PC-3 (cell line): ENCODE measurements around the gene UBA1. TPM values are rescaled to one million over a fixed set of nuclear protein-coding genes. Genes with fewer than 3 reads are reported as not detected.

ENCODE experiments used
- ATAC-seq: fragments of 200-7000 bp; cut with Tn5 transposase; 2 replicates; pipeline ENCODE4 v1.9.1; 2020; ENCODE audit warnings: mild to moderate bottlenecking, moderate library complexity
- BruUV-seq: library from RNA; stranded (reverse); fragments of 400-500 nt; replicated peaks from 2 replicates; lab custom pipeline; 2021; lab: Mats Ljungman, UMichigan
- CTCF ChIA-PET: fragments of 300-600 bp; sonication (Branson Sonifier 250); formaldehyde crosslinking; loops from one replicate; lab custom pipeline; 2022; ENCODE audit warnings: antibody characterized with exemption; lab: Charles Lee
- POLR2A ChIA-PET: fragments of 300-600 bp; sonication (Branson Sonifier 250); formaldehyde crosslinking; loops from one replicate; lab custom pipeline; 2022; ENCODE audit warnings: antibody characterized with exemption; ENCODE audit not compliant: unreplicated experiment; lab: Charles Lee
- DNase-seq: peaks from one replicate; pipeline ENCODE4 v3.0.0-alpha.2; 2015
- H2AFZ ChIP-seq: fragments of 300-600 bp; sonication (generic); 2 replicates; pipeline ENCODE4 v1.6.0; 2016; ENCODE audit warnings: antibody characterized with exemption, low read length
- H3F3A ChIP-seq: fragments of 300-600 bp; sonication (generic); one replicate; pipeline ENCODE4 v1.6.0; 2017; ENCODE audit warnings: antibody characterized with exemption, low read length, control low read depth, mild to moderate bottlenecking; ENCODE audit not compliant: unreplicated experiment
- H3K27ac ChIP-seq: fragments of 300-600 bp; sonication (generic); 2 replicates; pipeline ENCODE4 v1.5.1; 2016; ENCODE audit warnings: mild to moderate bottlenecking, low read length
- H3K27me3 ChIP-seq: fragments of 300-600 bp; sonication (generic); 2 replicates; pipeline ENCODE4 v1.6.1; 2016; ENCODE audit warnings: low read length, mixed read lengths
- H3K36me3 ChIP-seq: fragments of 300-600 bp; sonication (generic); 2 replicates; pipeline ENCODE4 v1.6.1; 2016; ENCODE audit warnings: low read depth, mixed run types, low read length, mixed read lengths
- H3K4me1 ChIP-seq: fragments of 300-600 bp; sonication (generic); 2 replicates; pipeline ENCODE4 v1.5.1; 2016; ENCODE audit warnings: low read length; ENCODE audit not compliant: insufficient read depth
- H3K4me2 ChIP-seq: fragments of 300-600 bp; sonication (generic); 2 replicates; pipeline ENCODE4 v1.6.0; 2016; ENCODE audit warnings: low read length
- H3K4me3 ChIP-seq: fragments of 300-600 bp; sonication (generic); 2 replicates; pipeline ENCODE4 v1.5.1; 2016; ENCODE audit warnings: mild to moderate bottlenecking, low read length, mixed read lengths
- H3K79me2 ChIP-seq: fragments of 300-600 bp; sonication (generic); 2 replicates; pipeline ENCODE4 v1.6.1; 2017; ENCODE audit warnings: low read length, mixed read lengths
- H3K9ac ChIP-seq: fragments of 300-600 bp; sonication (generic); 2 replicates; pipeline ENCODE4 v1.6.0; 2016; ENCODE audit warnings: mild to moderate bottlenecking, low read length
- H3K9me2 ChIP-seq: fragments of 300-600 bp; sonication (generic); replicated peaks from 2 replicates; pipeline ENCODE4 v1.6.1; 2016; ENCODE audit warnings: mixed run types, low read length, mixed read lengths
- H3K9me3 ChIP-seq: fragments of 300-600 bp; sonication (generic); 2 replicates; pipeline ENCODE4 v1.6.1; 2016; ENCODE audit warnings: low read length, mixed read lengths
- H4K20me1 ChIP-seq: fragments of 300-600 bp; sonication (generic); 2 replicates; pipeline ENCODE4 v1.6.1; 2016; ENCODE audit warnings: low read length, mixed read lengths
- CTCF ChIP-seq: fragments of 300-600 bp; sonication (generic); conservative IDR thresholded peaks from 2 replicates; pipeline ENCODE4 v1.5.1; 2017; ENCODE audit warnings: antibody characterized with exemption, low read depth, mild to moderate bottlenecking, low read length
- EZH2 ChIP-seq: fragments of 300-600 bp; sonication (generic); IDR thresholded peaks from one replicate; pipeline ENCODE4 v1.6.1; 2017; ENCODE audit warnings: antibody characterized with exemption, mild to moderate bottlenecking, low read length; ENCODE audit not compliant: unreplicated experiment
- EZH2phosphoT487 ChIP-seq: fragments of 300-600 bp; sonication (generic); IDR thresholded peaks from 2 replicates; pipeline ENCODE4 v1.6.1; 2018; ENCODE audit warnings: mild to moderate bottlenecking, antibody characterized with exemption, low read length, borderline replicate concordance
- intact Hi-C: fragments of 100-400 bp; cut with micrococcal nuclease; formaldehyde crosslinking; loops from 2 replicates; pipeline ENCODE4 v1.9.0; 2023
- total RNA-seq: library from RNA; depleted of rRNA; stranded (reverse); fragments of >200 nt; gene quantifications from 2 replicates; pipeline ENCODE4 v1.2.3, GENCODE V29; 2014

The UBA1 gene
- total RNA-seq, 1 experiment from 2014 or later, result 282 TPM

GRCh38 chrX:47191331-47191730 is 2.3 kb upstream of the UBA1 start:
- POLR2A ChIA-PET, result interaction anchor here (0.6 to 1.8 kb wide), 3 partner anchors 9 to 218 kb away, joined by 3 to 5 read pairs (median 3); partner anchors contain the start of genes NDUFB11 and RBM10
- H4K20me1 ChIP-seq, result peaks cover 7% of the 10 kb centered on the region; the same call in 1 of the 2 replicates
- peaks cover 6% of the 10 kb centered on the region; the same call in 1 of the 2 replicates for H3K36me3 ChIP-seq
- BruUV-seq, result no TSS peak
- peak overlapping the region; percentile 100 for H3K4me2 ChIP-seq
- ATAC-seq (peak; percentile 27), DNase-seq (peak; percentile 44)
- H2AFZ ChIP-seq, result peak overlapping the region; percentile 92
- H3K4me3 ChIP-seq, result peak overlapping the region; percentile 93
- no peaks in the 10 kb centered on the region for H3K9me3 ChIP-seq
- no peaks in the 10 kb centered on the region for H3F3A ChIP-seq
- no peaks in the 10 kb centered on the region for H3K9me2 ChIP-seq
- intact Hi-C loops, result loop anchor here (5.0 to 10.0 kb wide), 4 partner anchors 171 to 463 kb away; partner anchors contain the start of genes ELK1, UXT and ZNF41
- H3K79me2 ChIP-seq, result peaks cover 49% of the 10 kb centered on the region
- H3K27me3 ChIP-seq, result no peaks in the 10 kb centered on the region
- peaks cover 29% of the 10 kb centered on the region for H3K4me1 ChIP-seq
- H3K9ac ChIP-seq, result peak overlapping the region; percentile 90
- H3K27ac ChIP-seq, result peak overlapping the region; percentile 47
- no peak for TF ChIP-seq CTCF
- no peak for TF ChIP-seq EZH2phosphoT487
- no peak for TF ChIP-seq EZH2
- CTCF ChIA-PET, result interaction anchor here (0.6 to 0.9 kb wide), 3 partner anchors 9 to 193 kb away, joined by 3 to 4 read pairs (median 3); partner anchors contain the start of genes NDUFB11 and RBM10

DNA sequence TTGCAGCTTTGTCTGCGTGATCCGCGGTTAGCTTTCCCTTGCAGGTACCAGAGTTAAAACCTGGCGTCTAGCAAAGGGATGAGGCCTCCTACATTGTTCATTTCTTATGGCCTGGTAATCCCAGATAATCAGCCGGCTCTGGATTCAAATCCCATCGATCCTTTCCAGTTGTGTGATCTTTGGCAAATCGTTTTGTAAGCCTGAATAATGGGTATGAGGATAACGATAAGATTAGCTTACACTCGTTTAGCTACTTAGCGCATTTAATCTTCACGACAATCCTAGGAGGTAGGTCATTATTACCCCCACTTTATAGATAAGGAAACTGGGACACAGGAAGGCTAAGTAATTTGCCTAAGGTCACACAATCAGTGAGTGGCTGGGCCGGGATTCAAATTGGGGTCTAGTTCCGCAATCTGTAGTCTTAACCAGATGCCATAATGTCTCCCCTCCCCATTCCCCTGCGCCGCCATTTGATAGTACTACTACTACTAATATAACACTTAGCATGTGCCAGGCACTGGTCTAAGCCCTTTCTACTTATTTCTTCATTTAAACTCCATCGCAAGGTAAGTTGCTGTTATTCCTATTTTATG is 1.7 kb upstream of the UBA1 start:
- POLR2A ChIA-PET, result interaction anchor here (0.9 kb wide), 1 partner anchor 9 kb away, joined by 3 read pairs; no protein-coding TSS in a partner anchor
- DNase-seq (no peak), ATAC-seq (no peak)
- Histone ChIP-seq H3K27ac (no peak overlapping the region), H4K20me1 (peaks cover 13% of the 10 kb centered on the region; the same call in 1 of the 2 replicates), H3K9ac (peak overlapping the region; percentile 90), H3K9me3 (no peaks in the 10 kb centered on the region), H3K4me2 (peak overlapping the region; percentile 100), H2AFZ (peak overlapping the region; percentile 92), H3K79me2 (peaks cover 55% of the 10 kb centered on the region), H3K4me1 (peaks cover 35% of the 10 kb centered on the region), H3K36me3 (peaks cover under 1% of the 10 kb centered on the region; the same call in 1 of the 2 replicates), H3K9me2 (no peaks in the 10 kb centered on the region), H3K27me3 (no peaks in the 10 kb centered on the region), H3K4me3 (peak overlapping the region; percentile 93), H3F3A (no peaks in the 10 kb centered on the region)
- no TSS peak for BruUV-seq
- TF ChIP-seq EZH2 (no peak), CTCF (no peak), EZH2phosphoT487 (no peak)
- intact Hi-C loops, result loop anchor here (5.0 to 10.0 kb wide), 4 partner anchors 170 to 463 kb away; partner anchors contain the start of genes ELK1, UXT and ZNF41
- CTCF ChIA-PET, result no interaction called here
